WTC11 (cell line): Measurements from ENCODE around the gene PPP1R15B. TPM values are rescaled to one million over a fixed set of nuclear protein-coding genes. Genes with fewer than 3 reads are reported as not detected.

Source experiments
- ATAC-seq: fragments of 200-7000 bp; cut with Tn5 transposase; 2 replicates; pipeline ENCODE4 v1.10.0; 2021; ENCODE audit warnings: mild to moderate bottlenecking, moderate library complexity
- CTCF ChIA-PET: fragments of 300-600 bp; sonication (Branson Sonifier 250); formaldehyde crosslinking; loops from one replicate; lab custom pipeline; 2021; ENCODE audit warnings: antibody characterized with exemption; lab: Charles Lee
- POLR2A ChIA-PET: fragments of 350-600 bp; sonication (Branson Sonifier 250); formaldehyde crosslinking; loops from one replicate; lab custom pipeline; 2021; ENCODE audit warnings: antibody characterized with exemption; lab: Charles Lee
- DNase-seq: peaks from one replicate; pipeline ENCODE4 v3.0.0; 2021; ENCODE audit warnings: low spot score
- H3K27ac Mint-ChIP-seq: 2 replicates; pipeline ENCODE4 v1.8.0; 2021; ENCODE audit warnings: mixed read lengths
- H3K27me3 Mint-ChIP-seq: 2 replicates; pipeline ENCODE4 v1.8.0; 2021; ENCODE audit warnings: low read depth, mild to moderate bottlenecking, moderate library complexity, mixed read lengths
- H3K36me3 Mint-ChIP-seq: 2 replicates; pipeline ENCODE4 v1.8.0; 2021; ENCODE audit warnings: mixed read lengths
- H3K4me1 Mint-ChIP-seq: 2 replicates; pipeline ENCODE4 v1.8.0; 2022; ENCODE audit warnings: mixed read lengths
- H3K4me3 Mint-ChIP-seq: 2 replicates; pipeline ENCODE4 v1.8.0; 2021; ENCODE audit warnings: mild to moderate bottlenecking, moderate library complexity, mixed read lengths
- H3K9me3 Mint-ChIP-seq: 2 replicates; pipeline ENCODE4 v1.8.0; 2021; ENCODE audit warnings: mixed read lengths
- ATF2 ChIP-seq: sonication (generic); formaldehyde crosslinking; IDR thresholded peaks from 2 replicates; pipeline ENCODE4 v1.8.1; 2022; ENCODE audit warnings: low read depth, missing genetic modification reagents, borderline replicate concordance
- ATF3 ChIP-seq: sonication (generic); formaldehyde crosslinking; conservative IDR thresholded peaks from 2 replicates; pipeline ENCODE4 v1.8.1; 2022; ENCODE audit warnings: mild to moderate bottlenecking, missing genetic modification reagents
- CREB1 ChIP-seq: sonication (generic); formaldehyde crosslinking; IDR thresholded peaks from 2 replicates; pipeline ENCODE4 v1.8.0; 2023; ENCODE audit warnings: mild to moderate bottlenecking, missing genetic modification reagents
- CREM ChIP-seq: sonication (generic); formaldehyde crosslinking; IDR thresholded peaks from 2 replicates; pipeline ENCODE4 v1.8.1; 2022; ENCODE audit warnings: mild to moderate bottlenecking, missing genetic modification reagents, moderate library complexity
- E2F5 ChIP-seq: sonication (generic); formaldehyde crosslinking; IDR thresholded peaks from 2 replicates; pipeline ENCODE4 v1.8.1; 2022; ENCODE audit warnings: mild to moderate bottlenecking, moderate library complexity, missing genetic modification reagents
- ERG ChIP-seq: fragments of 250-450 bp; sonication (Bioruptor Pico); IDR thresholded peaks from 2 replicates; pipeline ENCODE4 v1.8.0; 2021; ENCODE audit warnings: mild to moderate bottlenecking
- GRHL2 ChIP-seq: fragments of 250-450 bp; sonication (Bioruptor Pico); IDR thresholded peaks from 2 replicates; pipeline ENCODE4 v1.8.0; 2022; ENCODE audit warnings: mild to moderate bottlenecking, moderate library complexity; ENCODE audit not compliant: insufficient replicate concordance, severe bottlenecking
- JAZF1 ChIP-seq: fragments of 250-450 bp; sonication (Bioruptor Pico); IDR thresholded peaks from 2 replicates; pipeline ENCODE4 v1.9.0; 2021; ENCODE audit warnings: moderate library complexity, mild to moderate bottlenecking, inconsistent platforms
- MAX ChIP-seq: sonication (generic); formaldehyde crosslinking; IDR thresholded peaks from 2 replicates; pipeline ENCODE4 v1.8.0; 2022; ENCODE audit warnings: mild to moderate bottlenecking, missing genetic modification reagents
- MYBL2 ChIP-seq: sonication (generic); formaldehyde crosslinking; IDR thresholded peaks from 2 replicates; pipeline ENCODE4 v1.8.1; 2023; ENCODE audit warnings: mild to moderate bottlenecking, moderate library complexity, missing genetic modification reagents
- OVOL2 ChIP-seq: fragments of 250-450 bp; sonication (Bioruptor Pico); IDR thresholded peaks from 2 replicates; pipeline ENCODE4 v1.9.0; 2021; ENCODE audit warnings: mild to moderate bottlenecking, borderline replicate concordance
- PRDM15 ChIP-seq: sonication (generic); formaldehyde crosslinking; IDR thresholded peaks from 2 replicates; pipeline ENCODE4 v1.8.0; 2022; ENCODE audit warnings: missing genetic modification reagents
- SMAD3 ChIP-seq: sonication (generic); formaldehyde crosslinking; IDR thresholded peaks from 2 replicates; pipeline ENCODE4 v1.8.0; 2022; ENCODE audit warnings: missing genetic modification reagents, mild to moderate bottlenecking, borderline replicate concordance
- SMAD4 ChIP-seq: sonication (generic); formaldehyde crosslinking; IDR thresholded peaks from 2 replicates; pipeline ENCODE4 v1.8.0; 2022; ENCODE audit warnings: mild to moderate bottlenecking, missing genetic modification reagents
- SP1 ChIP-seq: sonication (generic); formaldehyde crosslinking; conservative IDR thresholded peaks from 2 replicates; pipeline ENCODE4 v1.8.1; 2022; ENCODE audit warnings: missing genetic modification reagents
- ZBTB43 ChIP-seq: sonication (generic); formaldehyde crosslinking; IDR thresholded peaks from 2 replicates; pipeline ENCODE4 v1.8.1; 2023; ENCODE audit warnings: mild to moderate bottlenecking, missing genetic modification reagents
- ZNF138 ChIP-seq: sonication (generic); formaldehyde crosslinking; conservative IDR thresholded peaks from 2 replicates; pipeline ENCODE4 v1.8.1; 2022; ENCODE audit warnings: mild to moderate bottlenecking, moderate library complexity, missing genetic modification reagents
- ZNF232 ChIP-seq: sonication (generic); formaldehyde crosslinking; IDR thresholded peaks from 2 replicates; pipeline ENCODE4 v1.8.0; 2022; ENCODE audit warnings: mild to moderate bottlenecking, missing genetic modification reagents
- ZNF423 ChIP-seq: fragments of 250-450 bp; sonication (Bioruptor Pico); IDR thresholded peaks from 2 replicates; pipeline ENCODE4 v2.1.2; 2022; ENCODE audit warnings: mild to moderate bottlenecking, moderate library complexity
- ZNF512 ChIP-seq: sonication (generic); formaldehyde crosslinking; IDR thresholded peaks from 2 replicates; pipeline ENCODE4 v1.8.1; 2022; ENCODE audit warnings: missing genetic modification reagents, borderline replicate concordance
- ZSCAN18 ChIP-seq: fragments of 250-450 bp; sonication (Bioruptor Pico); IDR thresholded peaks from 2 replicates; pipeline ENCODE4 v2.1.2; 2022; ENCODE audit warnings: mild to moderate bottlenecking, moderate library complexity
- total RNA-seq: library from RNA; stranded (reverse); gene quantifications from 3 replicates; pipeline ENCODE4 v1.2.3, GENCODE V29; 2021

PPP1R15B gene
- total RNA-seq, 1 experiment from 2014 or later: 47.7 TPM

GRCh38 chr1:204361341-204361771 lies 50.3 kb downstream of the PPP1R15B start (continued):
- no peak for TF ChIP-seq ZNF512 (CRISPR knock-in tag)
- TF ChIP-seq OVOL2: no peak
- no peak for TF ChIP-seq SMAD3 (CRISPR knock-in tag)
- TF ChIP-seq ZNF232 (CRISPR knock-in tag): no peak
- TF ChIP-seq PRDM15 (CRISPR knock-in tag): no peak
- no peak for TF ChIP-seq ATF3 (CRISPR knock-in tag)
- no peak for TF ChIP-seq MYBL2
- TF ChIP-seq SMAD4 (CRISPR knock-in tag): no peak
- no peak for TF ChIP-seq ZBTB43
- no peak for TF ChIP-seq CREB1 (CRISPR knock-in tag)
- no peak for TF ChIP-seq SP1 (CRISPR knock-in tag)
- no peak for TF ChIP-seq ATF2 (CRISPR knock-in tag)
- TF ChIP-seq, all 79 proteins: peak for 0

- Mint-ChIP-seq H3K4me1 (peaks cover 34% of the 10 kb centered on the region), H3K4me3 (no peak overlapping the region; the same call in 1 of the 2 replicates), H3K27me3 (peaks cover 20% of the 10 kb centered on the region), H3K36me3 (no peaks in the 10 kb centered on the region), H3K27ac (no peak overlapping the region), H3K9me3 (no peaks in the 10 kb centered on the region)
- ATAC-seq (no peak), DNase-seq (no peak)
- POLR2A ChIA-PET: interaction anchor here (1.0 kb wide), 1 partner anchor 56 kb away, joined by 3 read pairs; no protein-coding TSS in a partner anchor
- CTCF ChIA-PET: interaction anchor here (0.8 to 8.4 kb wide), 23 partner anchors 9 to 199 kb away, joined by 3 to 118 read pairs (median 10); partner anchors contain the start of gene GOLT1A
- TF ChIP-seq SMAD3 (CRISPR knock-in tag) (no peak), GRHL2 (CRISPR knock-in tag) (no peak), E2F5 (CRISPR knock-in tag) (no peak), CREM (CRISPR knock-in tag) (no peak), ZSCAN18 (no peak), ZNF138 (CRISPR knock-in tag) (no peak), JAZF1 (CRISPR knock-in tag) (no peak), ZNF423 (CRISPR knock-in tag) (no peak), MAX (no peak), ERG (CRISPR knock-in tag) (no peak)
These were observed 51.3 kb downstream of the PPP1R15B start for GRCh38 chr1:204360314-204360713.
